CD4-positive, alpha-beta T cell treated with Interleukin-6 at 100 ng/mL for 8 hours (primary cell): ENCODE measurements around the gene BIRC2.
A peak's percentile ranks its signal among the peaks of the same experiment; 100 is the strongest.

Source experiments
- DNase-seq: peaks from one replicate; pipeline ENCODE4 v3.0.0-alpha.2; 2020; ENCODE audit warnings: mixed read lengths, low spot score

BIRC2 gene

GRCh38 chr11:102346748-102347461, at the start of gene BIRC2:
TSS of gene BIRC2 (plus strand) at chr11:102347214. CDS start at chr11:102349855, 2,641 bp downstream.
- peak; percentile 90 for DNase-seq

DNA sequence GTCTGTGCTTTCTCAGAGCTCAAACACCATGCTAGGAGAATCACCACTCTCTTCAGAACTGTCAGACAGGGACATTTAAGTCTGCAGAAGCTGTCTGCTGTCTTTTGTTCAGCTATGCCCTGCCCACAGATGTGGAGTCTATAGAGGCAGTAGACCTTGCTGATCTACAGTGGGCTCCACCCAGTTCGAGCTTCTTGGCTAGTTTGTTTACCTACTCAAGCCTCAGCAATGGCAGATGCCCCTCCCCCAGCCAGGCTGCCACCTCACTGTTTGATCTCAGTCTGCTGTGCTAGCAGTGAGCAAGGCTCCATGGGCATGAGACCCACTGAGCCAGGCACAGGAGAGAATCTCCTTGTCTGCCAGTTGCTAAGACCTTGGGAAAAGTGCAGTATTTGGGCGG, 46.2 kb upstream of the BIRC2 start:
- peak; percentile 76 for DNase-seq

DNA sequence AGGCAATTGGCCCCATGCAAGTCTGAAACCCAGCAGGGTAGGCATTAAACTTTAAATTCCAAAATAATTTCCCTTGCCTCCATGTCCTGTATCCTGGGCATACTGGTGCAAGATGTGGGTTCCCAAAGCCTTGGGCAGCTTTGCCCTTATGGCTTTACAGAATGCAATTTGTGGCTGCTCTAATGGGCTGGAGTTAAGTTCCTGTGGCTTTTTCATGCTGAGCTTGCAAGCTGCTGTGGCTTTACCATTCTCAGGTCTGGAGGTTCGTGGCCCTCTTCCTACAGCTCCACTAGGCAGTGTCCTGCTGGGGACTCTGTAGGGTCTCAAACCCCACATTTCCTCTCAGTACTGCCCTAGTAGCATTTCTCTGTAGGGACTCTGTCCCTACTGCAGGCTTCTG, 44.8 kb upstream of the BIRC2 start:
- DNase-seq = no peak

DNA sequence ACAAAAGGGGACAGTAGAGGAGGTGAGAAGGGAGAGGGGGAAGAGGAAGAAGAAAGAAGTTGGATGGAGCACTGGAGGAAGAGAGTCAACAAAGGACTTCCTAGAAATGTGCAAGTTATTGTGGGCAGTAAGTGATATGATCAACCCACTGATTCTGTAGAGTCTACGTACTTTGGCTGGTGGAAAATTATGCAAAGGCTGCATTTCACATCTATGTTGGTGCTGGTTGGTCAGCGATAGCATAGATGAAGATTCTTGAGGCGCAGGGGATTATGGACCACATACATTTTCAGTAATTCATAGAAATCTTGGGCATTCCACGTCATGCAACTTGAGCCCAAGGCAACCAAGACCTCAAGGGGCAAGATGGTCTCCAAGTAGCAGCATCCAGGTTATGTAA, 42.3 kb upstream of the BIRC2 start:
- DNase-seq = no peak

DNA sequence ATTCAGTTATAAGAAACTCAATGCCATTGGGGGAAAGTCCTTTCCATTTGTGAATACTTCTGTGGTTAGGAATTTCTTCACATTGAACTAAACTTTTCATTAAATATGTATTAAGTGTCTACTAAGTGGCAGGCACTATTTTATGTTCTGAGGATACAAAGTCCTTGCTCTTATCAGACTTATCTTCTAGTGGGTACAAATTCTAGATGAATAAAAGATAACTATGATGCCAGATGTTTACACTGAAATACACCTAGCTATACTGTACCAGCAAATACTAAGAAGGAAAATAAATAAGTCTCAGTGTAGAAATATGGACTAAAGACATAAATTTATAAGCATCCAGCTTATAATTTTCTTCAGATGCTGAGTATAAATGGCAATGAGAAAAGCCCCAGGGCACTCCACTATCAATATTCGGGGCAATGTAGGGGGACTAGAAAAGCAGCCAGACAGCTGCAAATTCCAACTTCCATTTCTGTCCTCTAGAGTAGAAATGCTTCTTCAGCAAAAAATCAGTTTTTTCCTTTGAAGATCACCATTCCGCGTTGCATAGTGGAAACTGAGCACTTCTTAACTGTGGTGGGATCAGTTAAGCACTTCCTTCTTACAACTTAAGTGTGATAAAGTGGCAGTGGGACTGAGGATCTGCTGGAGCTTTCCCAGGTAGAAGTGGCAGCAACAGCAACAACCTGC, 41.5 kb upstream of the BIRC2 start:
- DNase-seq = no peak

DNA sequence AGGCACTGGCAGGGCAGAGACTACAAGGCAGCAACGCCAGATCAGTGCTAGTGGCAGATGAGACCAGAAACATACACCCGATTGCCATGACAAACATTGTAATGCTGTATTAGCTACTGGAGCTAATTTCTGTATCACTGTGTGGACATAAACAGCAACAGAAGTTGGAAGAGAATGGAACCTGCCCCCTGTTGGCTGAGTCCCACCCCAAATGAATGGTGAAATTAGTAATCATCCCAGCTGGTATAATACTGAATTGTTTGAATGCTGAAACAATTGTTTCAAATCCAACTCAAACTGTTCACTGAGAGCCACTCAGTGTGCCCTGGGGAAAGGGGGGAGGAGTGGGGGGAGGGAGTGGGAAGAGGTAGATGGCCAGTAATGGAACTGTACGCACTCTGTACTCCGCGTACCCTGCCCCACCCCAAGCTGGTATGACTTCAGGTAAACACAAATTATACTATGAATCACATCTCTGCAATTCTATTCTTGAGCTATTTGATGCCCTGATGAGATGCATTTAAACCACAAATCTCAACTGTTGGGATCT, 40.9 kb upstream of the BIRC2 start:
- peak; percentile 35 for DNase-seq

DNA sequence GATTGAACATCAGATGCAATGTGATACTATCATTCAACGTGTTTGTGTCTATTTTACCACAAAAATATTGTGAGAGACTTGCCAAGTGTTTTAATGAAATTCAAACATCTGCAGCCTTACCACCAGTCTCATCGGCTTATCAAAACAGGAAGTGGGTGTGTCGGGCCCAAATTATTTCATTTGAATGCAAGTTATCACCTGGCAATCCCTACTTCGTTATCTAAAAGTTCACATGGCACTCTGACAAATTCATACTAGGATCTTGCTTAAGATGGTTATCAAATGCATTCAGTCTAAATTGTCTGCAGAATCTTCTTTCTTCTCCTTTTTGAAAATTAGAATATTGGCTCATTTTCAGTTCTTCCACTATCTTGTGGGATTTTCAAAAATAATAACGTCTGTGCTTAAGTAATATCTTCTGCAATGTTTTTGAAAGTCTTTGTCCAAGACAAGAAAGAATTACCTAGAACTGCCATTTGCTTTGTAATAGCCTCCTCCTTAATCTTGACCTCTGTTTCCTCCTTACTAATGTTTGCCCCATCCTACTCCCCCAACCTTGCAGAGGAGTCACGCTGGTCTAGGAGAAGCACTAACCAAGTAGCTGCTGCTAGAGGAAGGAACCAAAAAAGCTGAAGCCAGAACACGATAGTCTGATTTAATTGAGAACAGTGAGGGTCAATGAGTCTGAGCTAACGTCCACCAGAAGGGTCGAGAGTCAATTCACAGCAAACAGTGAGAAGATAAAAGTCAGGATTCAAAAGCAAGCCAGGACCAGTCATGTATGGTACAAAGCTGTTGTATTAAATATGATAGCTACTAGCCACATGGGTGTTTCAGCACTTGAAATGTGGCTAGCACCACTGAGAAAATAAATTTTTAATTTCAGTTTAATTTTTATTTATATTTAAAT, 39.9 kb upstream of the BIRC2 start:
- peak; percentile 82 for DNase-seq

DNA sequence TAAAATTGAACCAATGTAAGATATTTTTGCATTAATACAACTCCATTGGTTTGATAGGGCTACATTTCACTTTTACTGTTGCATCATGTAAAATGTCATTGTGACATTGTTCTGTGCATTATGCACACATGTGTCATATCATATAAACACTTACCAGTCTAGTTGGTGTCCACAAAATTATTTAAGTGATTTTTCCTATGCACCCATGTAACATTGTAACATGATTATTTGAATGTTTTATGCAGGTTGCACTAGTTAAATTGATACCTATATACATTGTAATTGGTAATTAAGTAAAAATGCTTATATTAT, 39.3 kb upstream of the BIRC2 start:
- DNase-seq = no peak

- no peak for DNase-seq
Measured at GRCh38 chr11:102309621-102310541, 37.1 kb upstream of the BIRC2 start.

DNA sequence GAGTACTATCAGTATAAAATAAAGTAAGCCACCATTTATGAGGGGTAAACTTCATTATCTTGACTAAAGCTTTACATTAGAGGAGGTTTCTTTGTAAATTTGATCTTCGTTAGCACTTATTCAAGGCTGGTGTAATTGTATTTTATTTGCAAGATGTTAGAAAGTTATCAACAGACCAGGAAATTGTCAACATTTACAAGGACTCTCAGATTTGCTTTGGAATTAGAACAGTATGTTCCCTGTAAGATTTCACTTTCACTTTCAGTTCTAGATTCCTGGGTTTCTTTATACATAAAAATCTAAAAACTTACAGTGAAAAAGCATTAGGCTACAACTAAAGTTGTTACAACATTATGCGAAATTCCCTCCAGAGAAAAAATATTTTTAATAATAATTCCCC, 34.3 kb upstream of the BIRC2 start:
- no peak for DNase-seq

DNA sequence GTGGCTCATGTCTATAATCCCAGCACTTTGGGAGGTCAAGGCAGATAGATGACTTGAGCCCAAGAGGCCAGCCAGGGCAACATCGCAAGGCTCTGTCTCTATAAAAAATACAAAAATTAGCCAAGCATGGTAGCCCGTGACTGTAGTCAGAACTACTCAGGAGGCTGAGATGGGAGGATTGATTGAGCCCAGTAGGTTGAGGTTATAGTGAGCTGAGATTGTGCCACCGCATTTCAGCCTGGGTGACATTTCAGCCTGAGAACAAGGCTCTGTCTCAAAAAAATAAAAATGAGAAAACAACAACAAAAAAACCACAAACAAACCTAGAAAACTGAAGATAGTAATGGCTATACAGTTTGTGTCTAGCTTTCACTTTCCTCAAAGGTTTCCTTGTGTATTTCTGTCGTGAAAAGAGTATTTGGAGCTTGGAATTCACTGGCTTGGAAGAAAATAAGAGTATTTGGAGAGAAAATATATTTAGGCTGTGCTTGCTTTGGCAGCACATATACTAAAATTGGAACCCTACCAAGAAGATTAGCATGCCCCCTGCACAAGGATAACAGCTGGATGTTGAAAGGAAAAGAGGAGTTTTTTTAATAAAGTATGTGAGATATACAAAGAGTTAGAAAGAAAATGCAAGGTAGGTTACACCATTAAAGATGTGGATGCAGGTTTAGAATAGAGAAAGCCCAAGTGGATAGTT, 33.6 kb upstream of the BIRC2 start:
- no peak for DNase-seq

- DNase-seq = no peak
Measured at GRCh38 chr11:102314784-102315183, 32.2 kb upstream of the BIRC2 start.

- peak; percentile 37 for DNase-seq
Measured at GRCh38 chr11:102316346-102316904, 30.6 kb upstream of the BIRC2 start.

- DNase-seq = peak; percentile 96
Measured at GRCh38 chr11:102317099-102317767, 29.8 kb upstream of the BIRC2 start, which contains the start of gene BIRC3. TSS of gene BIRC3 (plus strand) at chr11:102317484. CDS start at chr11:102324510, 7,026 bp downstream.

DNA sequence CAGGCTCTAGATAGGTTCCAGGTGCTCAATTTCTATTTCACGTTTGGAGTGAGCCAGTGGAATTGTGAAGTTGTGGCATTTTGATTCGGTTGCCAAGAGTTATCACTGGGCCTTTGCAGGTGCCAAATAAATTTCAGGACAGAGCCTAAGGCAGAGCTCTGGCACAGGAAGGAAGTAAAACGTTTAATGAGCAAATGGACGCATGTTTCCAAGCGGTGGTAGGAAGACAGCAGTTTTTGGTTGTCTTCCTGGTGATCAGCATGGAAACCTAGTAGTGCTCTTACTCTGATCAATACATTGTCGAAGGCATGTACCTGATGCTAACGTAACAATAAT, 29.3 kb upstream of the BIRC2 start:
- no peak for DNase-seq

- DNase-seq = peak; percentile 68
Measured at GRCh38 chr11:102318469-102318868, 28.5 kb upstream of the BIRC2 start.

- DNase-seq = no peak
Measured at GRCh38 chr11:102319544-102319943, 27.5 kb upstream of the BIRC2 start.

- DNase-seq = no peak
Measured at GRCh38 chr11:102320188-102320587, 26.8 kb upstream of the BIRC2 start.

DNA sequence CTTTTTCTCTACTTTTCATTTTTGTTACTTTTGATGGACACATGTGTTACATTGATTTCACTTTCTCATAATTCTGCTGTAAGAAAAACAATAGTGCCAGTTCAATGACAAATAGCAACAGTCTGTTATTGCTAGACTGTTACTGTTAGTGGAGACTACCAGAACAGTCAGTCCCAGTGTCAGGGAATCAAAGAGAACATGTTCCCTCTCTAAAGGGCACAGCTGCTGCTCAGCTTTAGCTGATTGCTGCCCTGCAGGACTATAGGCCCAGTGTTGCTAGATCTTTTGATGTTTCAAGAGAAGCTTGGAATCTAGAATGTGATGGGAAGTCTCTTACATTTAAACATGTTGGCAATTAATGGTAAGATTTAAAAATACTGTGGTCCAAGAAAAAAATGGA, 26.3 kb upstream of the BIRC2 start:
- no peak for DNase-seq

GRCh38 chr11:102322560-102322959, 24.5 kb upstream of the BIRC2 start:
- DNase-seq = peak; percentile 41
